Mammary epithelial cell (primary cell): Measurements from ENCODE around the gene NT5DC4.

Source experiments
- EZH2 ChIP-seq: IDR thresholded peaks from 2 replicates; pipeline ENCODE4 v1.6.1; 2012; ENCODE audit warnings: low read length, inconsistent platforms, borderline replicate concordance
- TF ChIP-seq, protein P1 (sequence below), 2 donors: IDR thresholded peaks in 1 of 2; conservative IDR thresholded peaks in 1 of 2; 2 replicates each; pipeline ENCODE4 v1.5.1; 2011 to 2012; ENCODE audit warnings: inconsistent platforms in 2 of 2, low read length in 2 of 2, mild to moderate bottlenecking in 2 of 2, control low read depth in 1 of 2, low read depth in 1 of 2; ENCODE audit not compliant: insufficient read depth in 1 of 2; ENCODE audit errors: extremely low read depth in 1 of 2

DNA sequence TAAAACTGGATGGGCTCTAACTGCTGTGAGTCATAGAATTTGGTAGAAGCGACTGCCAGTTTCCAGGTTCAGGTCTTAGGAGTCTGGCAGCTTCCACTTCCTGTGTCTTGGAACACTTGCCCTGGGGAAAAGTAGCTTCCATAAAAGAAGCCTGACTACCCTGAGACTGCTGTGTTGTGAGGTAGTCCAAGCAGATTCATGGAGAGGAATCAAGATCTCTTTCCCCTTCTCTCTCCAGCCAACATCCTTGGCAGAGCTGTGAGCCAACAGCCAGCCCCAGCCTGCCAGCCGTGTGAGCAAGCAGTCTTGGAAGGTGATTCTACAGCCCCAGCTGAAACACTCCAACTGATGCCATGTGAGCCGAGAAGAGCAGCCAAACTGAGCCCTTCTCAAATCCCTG lies 41.3 kb upstream of the NT5DC4 start:
- TF ChIP-seq, protein P1, sequence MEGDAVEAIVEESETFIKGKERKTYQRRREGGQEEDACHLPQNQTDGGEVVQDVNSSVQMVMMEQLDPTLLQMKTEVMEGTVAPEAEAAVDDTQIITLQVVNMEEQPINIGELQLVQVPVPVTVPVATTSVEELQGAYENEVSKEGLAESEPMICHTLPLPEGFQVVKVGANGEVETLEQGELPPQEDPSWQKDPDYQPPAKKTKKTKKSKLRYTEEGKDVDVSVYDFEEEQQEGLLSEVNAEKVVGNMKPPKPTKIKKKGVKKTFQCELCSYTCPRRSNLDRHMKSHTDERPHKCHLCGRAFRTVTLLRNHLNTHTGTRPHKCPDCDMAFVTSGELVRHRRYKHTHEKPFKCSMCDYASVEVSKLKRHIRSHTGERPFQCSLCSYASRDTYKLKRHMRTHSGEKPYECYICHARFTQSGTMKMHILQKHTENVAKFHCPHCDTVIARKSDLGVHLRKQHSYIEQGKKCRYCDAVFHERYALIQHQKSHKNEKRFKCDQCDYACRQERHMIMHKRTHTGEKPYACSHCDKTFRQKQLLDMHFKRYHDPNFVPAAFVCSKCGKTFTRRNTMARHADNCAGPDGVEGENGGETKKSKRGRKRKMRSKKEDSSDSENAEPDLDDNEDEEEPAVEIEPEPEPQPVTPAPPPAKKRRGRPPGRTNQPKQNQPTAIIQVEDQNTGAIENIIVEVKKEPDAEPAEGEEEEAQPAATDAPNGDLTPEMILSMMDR (conservative IDR thresholded peaks at IDR 0.05 in 1 of 2, IDR thresholded peaks at IDR 0.05 in 1 of 2; ENCODE audit: extremely low read depth in 1 of 2, insufficient read depth in 1 of 2, low read depth in 1 of 2, low read length in 2 of 2) = no peak
- no peak for TF ChIP-seq EZH2
